ENCODE data around the gene GDPD3. TPM values are rescaled to one million over a fixed set of nuclear protein-coding genes. Genes with fewer than 3 reads are reported as not detected.

GDPD3 gene
- total and polyA plus RNA-seq, 9 of the 15 experiments (the other 6 are each of a cell fraction or from before 2014, with no cell fraction given): 0.47 to 3.9 (median 1.1) TPM

- TF ChIP-seq NCOA1 (IDR thresholded peaks at IDR 0.05; ENCODE audit: low read depth) (no peak), PML (IDR thresholded peaks at IDR 0.05; ENCODE audit: low read length) (no peak; the same call in 1 of the 2 replicates), POLR2AphosphoS2 (IDR thresholded peaks at IDR 0.05; ENCODE audit: low read length) (no peak; the same call in 1 of the 2 replicates), ZNF785 (CRISPR knock-in tag; IDR thresholded peaks at IDR 0.05) (no peak), ZNF436 (CRISPR knock-in tag; IDR thresholded peaks at IDR 0.05) (no peak), ZNF318 (IDR thresholded peaks at IDR 0.05; ENCODE audit: borderline replicate concordance in 1 of 2, low read depth in 1 of 2) (no peak), MITF (IDR thresholded peaks at IDR 0.05) (no peak), JUND (IDR thresholded peaks at IDR 0.05; ENCODE audit: borderline replicate concordance, low read depth, low read length) (no peak), JUND (tag; IDR thresholded peaks at IDR 0.05; ENCODE audit: borderline replicate concordance, low read depth, low read length) (no peak), ATF3 (IDR thresholded peaks at IDR 0.05) (no peak), ATF3 (CRISPR knock-in tag; conservative IDR thresholded peaks at IDR 0.05) (no peak), GATAD2B (IDR thresholded peaks at IDR 0.05; ENCODE audit: borderline replicate concordance) (no peak), SMC3 (conservative IDR thresholded peaks at IDR 0.05; ENCODE audit: insufficient read depth, low read depth, low read length) (0 out of 2 replicates have a peak, but pooled peaks have one; percentile 9), POLR2AphosphoS5 (IDR thresholded peaks at IDR 0.05; ENCODE audit: control insufficient read depth, insufficient read depth, low read depth, low read length) (peak; percentile 68; the same call in 1 of the 2 replicates), SREBF1 (IDR thresholded peaks at IDR 0.05; ENCODE audit: borderline replicate concordance, low read depth, low read length) (no peak), POLR2G (IDR thresholded peaks at IDR 0.05; ENCODE audit: low read depth, low read length) (0 out of 2 replicates have a peak, but pooled peaks have one; percentile 9), KLF1 (tag; IDR thresholded peaks at IDR 0.05) (no peak)
Measured at GRCh38 chr16:30068750-30069610, 44.4 kb downstream of the GDPD3 start (continued).

Data from K562 (cell line).